HEK293 (cell line): ENCODE data around the gene GMDS.
A peak's percentile ranks its signal among the peaks of the same experiment; 100 is the strongest.

Experiments
- CTCF ChIA-PET: fragments of 350-600 bp; formaldehyde crosslinking; extraction: SDS; loops from one replicate; lab custom pipeline; 2021; ENCODE audit warnings: antibody characterized with exemption; lab: Yijun Ruan, JAX
- POLR2A ChIA-PET: fragments of 300-600 bp; formaldehyde crosslinking; extraction: SDS; loops from one replicate; lab custom pipeline; 2020; ENCODE audit warnings: antibody characterized with exemption, inconsistent platforms; lab: Yijun Ruan, JAX
- H3K27ac ChIP-seq: fragments of 200-500 bp; sonication (Bioruptor generic); 2 replicates; pipeline ENCODE4 v1.5.1; 2014; ENCODE audit warnings: low read depth, low read length, control low read depth, inconsistent platforms; ENCODE audit errors: extremely low read depth
- H3K36me3 ChIP-seq, 2 experiments: fragments of 200-500 bp in 1 of 2; sonication (Bioruptor generic) in 1 of 2; 1 replicate in 1 of 2; 2 replicates in 1 of 2; pipeline ENCODE4 v1.5.1; 2014 to 2017; ENCODE audit warnings: inconsistent platforms in 2 of 2, low read length in 2 of 2; ENCODE audit not compliant: control insufficient read depth in 2 of 2, insufficient read depth in 1 of 2
- H3K4me1 ChIP-seq: fragments of 200-500 bp; sonication (Bioruptor generic); 2 replicates; pipeline ENCODE4 v1.5.1; 2014; ENCODE audit warnings: mild to moderate bottlenecking, low read length, inconsistent platforms; ENCODE audit not compliant: control insufficient read depth, insufficient read depth
- H3K4me3 ChIP-seq: 2 replicates; pipeline ENCODE4 v1.5.1; 2011; ENCODE audit warnings: low read depth, mild to moderate bottlenecking, control low read depth, low read length, moderate library complexity
- H3K9me3 ChIP-seq: fragments of 200-500 bp; sonication (Bioruptor generic); 2 replicates; pipeline ENCODE4 v1.5.1; 2014; ENCODE audit warnings: low read depth, low read length, inconsistent platforms; ENCODE audit not compliant: control insufficient read depth, insufficient read depth
- KLF9 ChIP-seq: fragments of 450-650 bp; formaldehyde crosslinking; IDR thresholded peaks from 2 replicates; pipeline ENCODE4 v1.5.1; 2016; ENCODE audit warnings: missing biosample characterization, missing genetic modification characterization, low read depth
- PRDM4 ChIP-seq: fragments of 450-650 bp; formaldehyde crosslinking; IDR thresholded peaks from 2 replicates; pipeline ENCODE4 v1.5.1; 2017; ENCODE audit warnings: missing biosample characterization, missing genetic modification characterization
- REST ChIP-seq: fragments of 450-650 bp; formaldehyde crosslinking; IDR thresholded peaks from 2 replicates; pipeline ENCODE4 v1.5.1; 2016; ENCODE audit warnings: missing biosample characterization, missing genetic modification characterization
- SETDB1 ChIP-seq: IDR thresholded peaks from one replicate; pipeline ENCODE4 v1.6.1; 2017; ENCODE audit warnings: mild to moderate bottlenecking, low read length, moderate library complexity, mixed read lengths; ENCODE audit not compliant: insufficient read length
- SP3 ChIP-seq: fragments of 450-650 bp; formaldehyde crosslinking; IDR thresholded peaks from 2 replicates; pipeline ENCODE4 v1.5.1; 2016; ENCODE audit warnings: missing biosample characterization, missing genetic modification characterization
- TRIM28 ChIP-seq: IDR thresholded peaks from 2 replicates; pipeline ENCODE4 v1.6.1; 2011; ENCODE audit warnings: low read length, control low read depth, borderline replicate concordance
- ZBTB44 ChIP-seq: fragments of 450-650 bp; IDR thresholded peaks from 2 replicates; pipeline ENCODE4 v1.5.1; 2018; ENCODE audit warnings: missing biosample characterization, mild to moderate bottlenecking, missing genetic modification characterization
- ZNF146 ChIP-seq: fragments of 450-650 bp; formaldehyde crosslinking; IDR thresholded peaks from 2 replicates; pipeline ENCODE4 v1.5.1; 2016; ENCODE audit warnings: missing biosample characterization, missing genetic modification characterization
- ZNF174 ChIP-seq: fragments of 450-650 bp; formaldehyde crosslinking; IDR thresholded peaks from 2 replicates; pipeline ENCODE4 v1.5.0; 2017; ENCODE audit warnings: missing biosample characterization, mild to moderate bottlenecking, missing genetic modification characterization
- ZNF248 ChIP-seq: fragments of 450-650 bp; formaldehyde crosslinking; IDR thresholded peaks from 2 replicates; pipeline ENCODE4 v1.5.1; 2017; ENCODE audit warnings: missing biosample characterization, missing genetic modification characterization
- ZNF311 ChIP-seq: fragments of 450-650 bp; formaldehyde crosslinking; IDR thresholded peaks from 2 replicates; pipeline ENCODE4 v1.5.1; 2017; ENCODE audit warnings: missing biosample characterization, missing genetic modification characterization, borderline replicate concordance
- ZNF335 ChIP-seq: fragments of 450-650 bp; formaldehyde crosslinking; conservative IDR thresholded peaks from 2 replicates; pipeline ENCODE4 v1.5.1; 2016; ENCODE audit warnings: missing biosample characterization, missing genetic modification characterization
- ZNF501 ChIP-seq: fragments of 450-650 bp; formaldehyde crosslinking; IDR thresholded peaks from 2 replicates; pipeline ENCODE4 v1.5.1; 2016; ENCODE audit warnings: missing biosample characterization, missing genetic modification characterization
- ZNF510 ChIP-seq: fragments of 450-650 bp; formaldehyde crosslinking; IDR thresholded peaks from 2 replicates; pipeline ENCODE4 v1.5.1; 2018; ENCODE audit warnings: mild to moderate bottlenecking, missing genetic modification characterization, missing biosample characterization; ENCODE audit not compliant: insufficient replicate concordance
- ZNF514 ChIP-seq: fragments of 450-650 bp; formaldehyde crosslinking; IDR thresholded peaks from 2 replicates; pipeline ENCODE4 v1.5.1; 2016; ENCODE audit warnings: missing biosample characterization, missing genetic modification characterization
- ZNF548 ChIP-seq: fragments of 450-650 bp; formaldehyde crosslinking; IDR thresholded peaks from 2 replicates; pipeline ENCODE4 v1.5.1; 2016; ENCODE audit warnings: missing biosample characterization, missing genetic modification characterization
- ZNF600 ChIP-seq: fragments of 450-650 bp; formaldehyde crosslinking; IDR thresholded peaks from 2 replicates; pipeline ENCODE4 v1.5.1; 2016; ENCODE audit warnings: missing biosample characterization, missing genetic modification characterization
- ZNF623 ChIP-seq: fragments of 450-650 bp; formaldehyde crosslinking; IDR thresholded peaks from 2 replicates; pipeline ENCODE4 v1.5.1; 2016; ENCODE audit warnings: missing biosample characterization, missing genetic modification characterization
- ZNF624 ChIP-seq: fragments of 450-650 bp; formaldehyde crosslinking; IDR thresholded peaks from 2 replicates; pipeline ENCODE4 v1.5.1; 2017; ENCODE audit warnings: missing biosample characterization, missing genetic modification characterization
- ZNF664 ChIP-seq: fragments of 450-650 bp; formaldehyde crosslinking; IDR thresholded peaks from 2 replicates; pipeline ENCODE4 v1.5.1; 2016; ENCODE audit warnings: missing biosample characterization, missing genetic modification characterization
- ZNF704 ChIP-seq: fragments of 450-650 bp; formaldehyde crosslinking; IDR thresholded peaks from 2 replicates; pipeline ENCODE4 v1.5.1; 2016; ENCODE audit warnings: missing biosample characterization, missing genetic modification characterization
- ZNF747 ChIP-seq: fragments of 450-650 bp; formaldehyde crosslinking; IDR thresholded peaks from 2 replicates; pipeline ENCODE4 v1.5.1; 2016; ENCODE audit warnings: missing biosample characterization, missing genetic modification characterization
- ZNF777 ChIP-seq: fragments of 450-650 bp; formaldehyde crosslinking; IDR thresholded peaks from 2 replicates; pipeline ENCODE4 v1.5.1; 2017; ENCODE audit warnings: missing biosample characterization, missing genetic modification characterization, borderline replicate concordance
- ZSCAN30 ChIP-seq: fragments of 450-650 bp; IDR thresholded peaks from 2 replicates; pipeline ENCODE4 v1.5.1; 2018; ENCODE audit warnings: missing biosample characterization, mild to moderate bottlenecking, missing genetic modification characterization, moderate library complexity
- ZSCAN4 ChIP-seq: fragments of 450-650 bp; formaldehyde crosslinking; IDR thresholded peaks from 2 replicates; pipeline ENCODE4 v1.5.1; 2017; ENCODE audit warnings: missing biosample characterization, missing genetic modification characterization

GMDS gene

GRCh38 chr6:1591243-1591642, 654.2 kb downstream of the GMDS start:
- TF ChIP-seq ZNF514 (tag by site-specific recombination) (no peak), SETDB1 (peak; percentile 54), ZNF501 (tag by site-specific recombination) (no peak), ZNF600 (no peak), SP3 (tag by site-specific recombination) (no peak), ZNF146 (tag by site-specific recombination) (no peak), ZNF623 (tag by site-specific recombination) (no peak)
- ChIA-PET POLR2A (no interaction called here), CTCF (no interaction called here)
- H3K36me3 ChIP-seq, result no peaks in the 10 kb centered on the region
- no peak overlapping the region for H3K4me3 ChIP-seq
- no peaks in the 10 kb centered on the region for H3K4me1 ChIP-seq
- H3K9me3 ChIP-seq, result no peaks in the 10 kb centered on the region
- no peak overlapping the region for H3K27ac ChIP-seq

- POLR2A ChIA-PET, result no interaction called here
- no peak overlapping the region for H3K27ac ChIP-seq
- H3K9me3 ChIP-seq, result no peaks in the 10 kb centered on the region
- CTCF ChIA-PET, result no interaction called here
- no peak overlapping the region for H3K4me3 ChIP-seq
- no peak for TF ChIP-seq ZSCAN4 (tag by site-specific recombination)
- TF ChIP-seq ZNF311 (tag by site-specific recombination), result no peak
- TF ChIP-seq ZNF248 (tag by site-specific recombination), result no peak
- no peak for TF ChIP-seq ZNF335 (tag by site-specific recombination)
- no peak for TF ChIP-seq KLF9
- TF ChIP-seq PRDM4 (tag by site-specific recombination), result no peak
- TF ChIP-seq ZNF777 (tag by site-specific recombination), result no peak
- TF ChIP-seq ZNF548, result no peak
- TF ChIP-seq ZSCAN30 (tag by site-specific recombination), result no peak
- no peak for TF ChIP-seq ZNF510
- TF ChIP-seq ZNF624 (tag by site-specific recombination), result no peak
- TF ChIP-seq, all 188 proteins: peak for 0
- Histone ChIP-seq H3K4me1 (no peaks in the 10 kb centered on the region), H3K36me3 (no peaks in the 10 kb centered on the region)
Observed at GRCh38 chr6:1590580-1590979, 654.8 kb downstream of the GMDS start.

GRCh38 chr6:1589208-1589607, 656.2 kb downstream of the GMDS start:
- no peak overlapping the region for H3K4me3 ChIP-seq
- POLR2A ChIA-PET, result no interaction called here
- CTCF ChIA-PET, result interaction anchor here (0.6 kb wide), 1 partner anchor 997 kb away, joined by 3 read pairs; no protein-coding TSS in a partner anchor
- no peaks in the 10 kb centered on the region for H3K4me1 ChIP-seq
- no peak overlapping the region for H3K27ac ChIP-seq
- H3K9me3 ChIP-seq, result no peaks in the 10 kb centered on the region
- H3K36me3 ChIP-seq, result no peaks in the 10 kb centered on the region
- TF ChIP-seq TRIM28 (no peak), ZNF664 (no peak), ZNF747 (tag by site-specific recombination) (no peak), ZNF174 (tag by site-specific recombination) (no peak), ZBTB44 (tag by site-specific recombination) (no peak), ZNF704 (tag by site-specific recombination) (no peak), SP3 (tag by site-specific recombination) (no peak), REST (tag by site-specific recombination) (no peak)
